CD4-positive, alpha-beta memory T cell (primary cell): ENCODE data around the gene USP28. TPM values are rescaled to one million over a fixed set of nuclear protein-coding genes. Genes with fewer than 3 reads are reported as not detected.
A peak's percentile ranks its signal among the peaks of the same experiment; 100 is the strongest.
"Not testable (repeated sequence)": the region's sequence is repeated elsewhere in the genome, so short reads cannot be mapped to it uniquely, and the experiment has no call there.

Experiments
- CTCF ChIA-PET: fragments of 350-600 bp; sonication (Branson Sonifier 250); formaldehyde crosslinking; loops from one replicate; lab custom pipeline; 2021; ENCODE audit warnings: inconsistent platforms; ENCODE audit not compliant: partially characterized antibody; lab: Charles Lee
- POLR2A ChIA-PET: fragments of 350-600 bp; sonication (Branson Sonifier 250); formaldehyde crosslinking; loops from one replicate; lab custom pipeline; 2021; ENCODE audit not compliant: partially characterized antibody; lab: Charles Lee
- DNase-seq, 5 donors: peaks; one replicate each; pipeline versions ENCODE4 v3.0.0 to v3.0.0-alpha.2; 2020 to 2022; ENCODE audit warnings: mixed read lengths in 1 of 5
- H3K27ac ChIP-seq: one replicate; pipeline ENCODE4 v1.7.0; 2013; ENCODE audit warnings: low read depth, low read length
- H3K27me3 ChIP-seq: 2 replicates; pipeline ENCODE4 v1.7.0; 2013; ENCODE audit warnings: mild to moderate bottlenecking, low read length, moderate library complexity; ENCODE audit not compliant: insufficient read depth
- H3K36me3 ChIP-seq: 2 replicates; pipeline ENCODE4 v1.7.0; 2013; ENCODE audit warnings: mild to moderate bottlenecking, low read length, moderate library complexity; ENCODE audit not compliant: insufficient read depth
- H3K4me1 ChIP-seq: 2 replicates; pipeline ENCODE4 v1.7.0; 2013; ENCODE audit warnings: mild to moderate bottlenecking, low read length, moderate library complexity; ENCODE audit not compliant: insufficient read depth
- H3K4me3 ChIP-seq, 2 donors: one replicate each; pipeline ENCODE4 v1.7.0; 2013; ENCODE audit warnings: low read length in 2 of 2, mild to moderate bottlenecking in 1 of 2
- H3K9me3 ChIP-seq, 2 donors: one replicate each; pipeline ENCODE4 v1.7.0; 2013; ENCODE audit warnings: low read length in 2 of 2, control low read depth in 1 of 2; ENCODE audit not compliant: control insufficient read depth in 1 of 2
- H3K27ac Mint-ChIP-seq, 7 donors: one replicate each; pipeline ENCODE4 v1.8.0; 2020 to 2021; ENCODE audit warnings: mixed read lengths in 7 of 7, mild to moderate bottlenecking in 6 of 7, inconsistent platforms in 3 of 7, moderate library complexity in 3 of 7
- H3K27me3 Mint-ChIP-seq, 2 donors: one replicate each; pipeline ENCODE4 v1.8.0; 2020 to 2021; ENCODE audit warnings: mixed read lengths in 2 of 2
- H3K36me3 Mint-ChIP-seq, 2 donors: one replicate each; pipeline ENCODE4 v1.8.0; 2020 to 2021; ENCODE audit warnings: mixed read lengths in 2 of 2, inconsistent platforms in 1 of 2, mild to moderate bottlenecking in 1 of 2
- H3K4me1 Mint-ChIP-seq, 4 donors: one replicate each; pipeline ENCODE4 v1.8.0; 2020 to 2021; ENCODE audit warnings: mixed read lengths in 4 of 4, mild to moderate bottlenecking in 1 of 4
- H3K4me3 Mint-ChIP-seq, 8 donors: one replicate each; pipeline ENCODE4 v1.8.0; 2020 to 2021; ENCODE audit warnings: mixed read lengths in 8 of 8, mild to moderate bottlenecking in 7 of 8, moderate library complexity in 6 of 8, inconsistent platforms in 3 of 8
- H3K9me3 Mint-ChIP-seq, 8 donors: one replicate each; pipeline ENCODE4 v1.8.0; 2020 to 2021; ENCODE audit warnings: mixed read lengths in 8 of 8, mild to moderate bottlenecking in 5 of 8, inconsistent platforms in 3 of 8, moderate library complexity in 1 of 8
- intact Hi-C: fragments of 100-400 bp; cut with micrococcal nuclease; formaldehyde crosslinking; loops from one replicate; pipeline ENCODE4 v1.15.1; 2023
- polyA plus RNA-seq, 2 donors: library from polyadenylated mRNA; unstranded; fragments of 300-500 nt; fragmentation: Illumina TruSeq; gene quantifications; one replicate each; pipeline ENCODE4 v1.2.3, GENCODE V29; 2021
- total RNA-seq, 2 experiments: library from RNA; stranded (reverse); gene quantifications; one replicate each; pipeline ENCODE4 v1.2.3, GENCODE V29; 2021

USP28 gene, protein sequence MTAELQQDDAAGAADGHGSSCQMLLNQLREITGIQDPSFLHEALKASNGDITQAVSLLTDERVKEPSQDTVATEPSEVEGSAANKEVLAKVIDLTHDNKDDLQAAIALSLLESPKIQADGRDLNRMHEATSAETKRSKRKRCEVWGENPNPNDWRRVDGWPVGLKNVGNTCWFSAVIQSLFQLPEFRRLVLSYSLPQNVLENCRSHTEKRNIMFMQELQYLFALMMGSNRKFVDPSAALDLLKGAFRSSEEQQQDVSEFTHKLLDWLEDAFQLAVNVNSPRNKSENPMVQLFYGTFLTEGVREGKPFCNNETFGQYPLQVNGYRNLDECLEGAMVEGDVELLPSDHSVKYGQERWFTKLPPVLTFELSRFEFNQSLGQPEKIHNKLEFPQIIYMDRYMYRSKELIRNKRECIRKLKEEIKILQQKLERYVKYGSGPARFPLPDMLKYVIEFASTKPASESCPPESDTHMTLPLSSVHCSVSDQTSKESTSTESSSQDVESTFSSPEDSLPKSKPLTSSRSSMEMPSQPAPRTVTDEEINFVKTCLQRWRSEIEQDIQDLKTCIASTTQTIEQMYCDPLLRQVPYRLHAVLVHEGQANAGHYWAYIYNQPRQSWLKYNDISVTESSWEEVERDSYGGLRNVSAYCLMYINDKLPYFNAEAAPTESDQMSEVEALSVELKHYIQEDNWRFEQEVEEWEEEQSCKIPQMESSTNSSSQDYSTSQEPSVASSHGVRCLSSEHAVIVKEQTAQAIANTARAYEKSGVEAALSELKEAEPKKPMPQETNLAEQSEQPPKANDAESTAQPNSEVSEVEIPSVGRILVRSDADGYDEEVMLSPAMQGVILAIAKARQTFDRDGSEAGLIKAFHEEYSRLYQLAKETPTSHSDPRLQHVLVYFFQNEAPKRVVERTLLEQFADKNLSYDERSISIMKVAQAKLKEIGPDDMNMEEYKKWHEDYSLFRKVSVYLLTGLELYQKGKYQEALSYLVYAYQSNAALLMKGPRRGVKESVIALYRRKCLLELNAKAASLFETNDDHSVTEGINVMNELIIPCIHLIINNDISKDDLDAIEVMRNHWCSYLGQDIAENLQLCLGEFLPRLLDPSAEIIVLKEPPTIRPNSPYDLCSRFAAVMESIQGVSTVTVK
- 10 to 100 TPM; 17.2 to 17.3 TPM for total RNA-seq
- 10 to 100 TPM; 19.3 to 22.4 TPM for polyA plus RNA-seq

DNA sequence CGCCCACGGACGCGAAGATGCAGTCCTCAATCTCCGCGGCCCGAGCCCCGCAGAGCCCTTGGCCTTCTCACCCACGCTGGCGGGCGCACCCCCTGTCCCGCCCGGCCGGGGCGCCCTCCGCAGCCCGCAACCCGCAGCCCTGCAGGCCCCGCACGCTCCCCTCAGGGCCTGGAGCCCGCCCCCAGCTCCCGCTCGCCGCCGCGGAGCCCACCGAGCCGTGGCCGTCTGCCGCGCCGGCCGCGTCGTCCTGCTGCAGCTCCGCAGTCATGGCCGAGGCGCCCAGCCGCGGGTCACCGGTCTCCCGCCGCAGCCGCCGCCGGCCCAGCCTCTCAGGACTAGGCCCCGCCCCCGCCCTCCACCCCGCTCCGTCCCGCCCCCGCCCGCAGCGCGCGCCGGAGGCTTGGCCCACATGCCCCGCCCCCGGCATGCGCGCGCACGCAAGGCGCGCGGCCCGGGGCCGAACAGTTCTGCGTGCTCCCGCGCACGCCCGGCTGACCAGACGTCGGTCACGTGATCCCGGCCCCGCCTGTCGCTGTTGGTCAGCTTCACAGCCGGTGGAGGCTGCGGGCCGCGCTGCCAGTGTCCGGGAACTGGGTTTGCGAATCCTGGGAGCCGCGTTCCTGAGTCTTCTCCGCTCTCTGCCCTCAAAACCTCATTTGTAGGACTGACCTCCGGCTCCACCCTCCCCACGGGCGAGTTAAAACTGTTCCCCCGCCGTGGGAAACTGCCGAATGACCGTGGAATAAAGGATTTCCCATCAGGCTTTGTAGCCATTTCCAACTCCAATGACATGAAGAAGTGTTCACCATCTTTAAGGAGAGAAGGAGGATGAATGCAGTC, at the start of gene USP28:
TSS of gene USP28 (minus strand) at position 339 of the 840 bp plus-strand sequence. CDS start at position 268, 71 bp downstream.
- Histone ChIP-seq H3K4me1 (peaks cover 24% of the 10 kb centered on the region), H3K27me3 (no peaks in the 10 kb centered on the region), H3K4me3 (peak within 1 kb of the TSS; percentile 48 to 78), H3K36me3 (no peaks in the 10 kb centered on the region), H3K9me3 (no peaks in the 10 kb centered on the region), H3K27ac (peak within 1 kb of the TSS; percentile 68)
- POLR2A ChIA-PET: interaction anchor here (1.3 kb wide), 1 partner anchor 16 kb away, joined by 3 read pairs; no protein-coding TSS in a partner anchor
- Mint-ChIP-seq H3K27me3 (no peaks in the 10 kb centered on the region), H3K4me1 (peaks cover 23 to 55% (median 40%) of the 10 kb centered on the region in 4 donors), H3K4me3 (peak within 1 kb of the TSS; percentile 98 to 100 (median 99)), H3K36me3 (peaks cover 6 to 7% of the 10 kb centered on the region in 2 donors), H3K9me3 (peaks cover 0 to 3% (median 0%) of the 10 kb centered on the region in 8 donors), H3K27ac (peak within 1 kb of the TSS; percentile 91 to 99 (median 98))
- CTCF ChIA-PET: interaction anchor here (1.7 kb wide), 1 partner anchor 24 kb away, joined by 4 read pairs; no protein-coding TSS in a partner anchor
- peak; percentile 71 to 84 (median 76) for DNase-seq
- intact Hi-C loops: loop anchor here (1.0 to 5.0 kb wide), 4 partner anchors 103 to 563 kb away; partner anchors contain the start of genes C11orf71, RBM7, REXO2 and TTC12

DNA sequence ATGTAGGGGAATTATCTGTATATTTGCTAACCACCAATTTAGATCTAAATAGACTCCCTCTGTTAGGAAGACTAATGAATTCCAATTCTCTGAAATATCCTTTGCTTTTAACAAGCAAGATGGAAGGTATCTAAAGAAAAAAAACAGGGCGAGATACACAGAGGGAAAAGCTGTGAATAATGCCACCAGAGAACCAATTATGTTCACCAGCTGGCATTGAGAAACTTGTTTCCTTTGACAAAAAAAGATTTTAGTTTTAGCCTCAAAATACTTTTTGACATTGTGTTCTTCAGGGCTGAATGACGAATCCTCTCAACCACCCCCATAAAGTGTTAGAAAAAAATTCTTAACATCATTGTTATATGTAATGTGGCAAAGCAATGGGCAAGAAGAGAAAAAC, 48.2 kb upstream of the USP28 start:
- ChIA-PET POLR2A (no interaction called here), CTCF (no interaction called here)

DNA sequence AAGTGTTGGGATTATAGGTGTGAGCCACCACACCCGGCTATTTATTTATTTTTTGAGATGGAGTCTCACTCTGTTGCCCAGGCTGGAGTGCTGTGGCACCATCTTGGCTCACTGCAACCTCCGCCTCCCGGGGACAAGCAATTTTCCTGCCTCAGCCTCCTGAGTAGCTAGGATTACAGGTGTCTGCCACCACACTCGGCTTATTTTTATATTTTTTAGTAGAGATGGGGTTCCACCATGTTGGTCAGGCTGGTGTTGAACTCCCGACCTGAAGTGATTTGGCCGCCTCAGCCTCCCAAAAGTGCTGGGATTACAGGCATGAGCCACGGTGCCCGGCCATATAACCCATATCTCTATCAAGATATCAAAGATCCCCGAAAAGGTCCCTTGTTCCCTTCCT, 36.1 kb upstream of the USP28 start:
- H3K4me1 Mint-ChIP-seq, H3K4me3 ChIP-seq, H3K27me3 ChIP-seq, DNase-seq, H3K36me3 ChIP-seq, H3K4me3 Mint-ChIP-seq, H3K27ac Mint-ChIP-seq, CTCF ChIA-PET, H3K9me3 ChIP-seq, intact Hi-C loops, POLR2A ChIA-PET, H3K4me1 ChIP-seq, H3K27ac ChIP-seq, H3K9me3 Mint-ChIP-seq, H3K27me3 Mint-ChIP-seq, H3K36me3 Mint-ChIP-seq: not testable (repeated sequence)

More for the DNA sequence above, 48.2 kb upstream of the USP28 start:
- Mint-ChIP-seq H3K4me1 (peaks cover 0 to 1% (median 0%) of the 10 kb centered on the region in 4 donors), H3K27ac (no peak overlapping the region), H3K4me3 (no peak overlapping the region), H3K36me3 (no peaks in the 10 kb centered on the region), H3K27me3 (peaks cover 3 to 10% of the 10 kb centered on the region in 2 donors), H3K9me3 (peaks cover 0 to 1% (median 0%) of the 10 kb centered on the region in 8 donors)
- no peak overlapping the region for H3K4me3 ChIP-seq
- no peaks in the 10 kb centered on the region for H3K36me3 ChIP-seq
- DNase-seq: no peak
- H3K9me3 ChIP-seq: no peaks in the 10 kb centered on the region
- H3K27me3 ChIP-seq: no peaks in the 10 kb centered on the region
- intact Hi-C loops: no loop called here
- no peaks in the 10 kb centered on the region for H3K4me1 ChIP-seq
- no peak overlapping the region for H3K27ac ChIP-seq

DNA sequence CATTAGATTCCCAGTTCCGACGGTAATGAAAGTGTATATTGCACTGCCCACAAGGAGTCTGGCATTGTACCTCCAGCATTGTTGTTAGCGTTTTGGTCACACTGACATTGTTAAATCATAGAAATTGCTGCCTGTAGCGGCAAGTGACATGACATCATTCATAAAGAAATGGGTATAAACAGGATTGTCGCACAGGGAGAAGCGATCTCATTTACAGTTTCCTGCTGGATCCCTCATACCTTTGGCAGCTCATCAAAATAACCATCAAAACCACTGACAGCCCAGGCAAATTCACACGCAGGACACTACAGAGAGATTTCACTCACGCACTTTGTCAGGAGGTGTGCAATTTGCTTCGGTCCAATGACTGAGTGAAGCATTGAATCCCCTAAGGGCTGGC, 32.7 kb upstream of the USP28 start:
- no peak overlapping the region for H3K4me3 Mint-ChIP-seq
- intact Hi-C loops: no loop called here
- Histone ChIP-seq H3K4me3 (no peak overlapping the region), H3K9me3 (no peaks in the 10 kb centered on the region), H3K36me3 (no peaks in the 10 kb centered on the region), H3K27me3 (no peaks in the 10 kb centered on the region), H3K4me1 (no peaks in the 10 kb centered on the region), H3K27ac (no peak overlapping the region)
- CTCF ChIA-PET: interaction anchor here (1.1 to 7.0 kb wide), 2 partner anchors 13 to 119 kb away, joined by 3 to 45 read pairs; no protein-coding TSS in a partner anchor
- H3K4me1 Mint-ChIP-seq: no peaks in the 10 kb centered on the region
- H3K9me3 Mint-ChIP-seq: no peaks in the 10 kb centered on the region
- H3K27ac Mint-ChIP-seq: no peak overlapping the region
- H3K27me3 Mint-ChIP-seq: peaks cover 0 to 4% of the 10 kb centered on the region in 2 donors
- POLR2A ChIA-PET: no interaction called here
- DNase-seq: no peak
- no peaks in the 10 kb centered on the region for H3K36me3 Mint-ChIP-seq

DNA sequence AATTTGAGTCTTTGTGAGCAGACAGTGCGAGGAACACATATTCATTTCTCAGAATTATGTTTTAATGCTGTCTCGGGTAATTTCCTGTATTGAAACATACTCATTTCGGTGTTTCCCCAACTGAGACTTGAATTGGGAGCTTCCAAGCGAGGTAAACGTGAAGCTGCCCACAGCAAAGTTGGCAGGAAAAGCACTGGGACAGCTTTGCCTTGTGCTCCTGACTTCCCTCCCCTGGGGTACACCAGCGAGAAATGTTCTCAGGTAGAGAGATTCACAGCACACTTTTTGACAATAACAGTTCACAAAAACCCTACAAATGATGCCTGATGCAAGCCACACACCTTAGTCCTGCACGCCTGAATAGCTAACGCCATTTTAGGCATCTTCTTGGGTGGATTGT, 32.3 kb upstream of the USP28 start:
- Mint-ChIP-seq H3K9me3 (no peaks in the 10 kb centered on the region), H3K4me1 (no peaks in the 10 kb centered on the region), H3K4me3 (no peak overlapping the region), H3K36me3 (no peaks in the 10 kb centered on the region), H3K27me3 (peaks cover 0 to 4% of the 10 kb centered on the region in 2 donors), H3K27ac (no peak overlapping the region)
- Histone ChIP-seq H3K27me3 (no peaks in the 10 kb centered on the region), H3K9me3 (no peaks in the 10 kb centered on the region), H3K4me1 (no peaks in the 10 kb centered on the region), H3K36me3 (no peaks in the 10 kb centered on the region), H3K27ac (no peak overlapping the region), H3K4me3 (no peak overlapping the region)
- POLR2A ChIA-PET: no interaction called here
- CTCF ChIA-PET: interaction anchor here (1.1 to 7.0 kb wide), 2 partner anchors 13 to 119 kb away, joined by 3 to 45 read pairs; no protein-coding TSS in a partner anchor
- no peak for DNase-seq
- intact Hi-C loops: no loop called here

DNA sequence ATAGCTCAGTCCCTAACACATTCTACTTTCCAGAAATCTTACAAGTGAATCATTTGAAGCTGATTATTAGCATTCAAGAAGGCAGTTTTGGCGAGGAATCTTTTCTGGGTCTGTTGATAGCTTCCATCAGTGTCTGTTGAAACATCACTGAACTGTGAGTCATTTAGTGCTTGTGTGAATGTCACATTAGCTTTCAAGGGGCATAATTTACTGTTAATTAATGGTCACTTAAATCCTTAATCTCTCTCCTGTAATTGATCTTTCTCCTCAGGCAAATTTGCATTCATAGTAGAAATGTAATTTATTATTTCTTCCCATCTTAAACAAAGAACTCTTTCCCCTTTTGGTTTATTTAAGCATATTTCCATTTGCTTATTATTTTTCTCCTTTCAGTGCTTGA, 31.8 kb upstream of the USP28 start:
- no peaks in the 10 kb centered on the region for H3K4me1 ChIP-seq
- CTCF ChIA-PET: interaction anchor here (1.1 to 7.0 kb wide), 3 partner anchors 12 to 274 kb away, joined by 3 to 45 read pairs (median 3); no protein-coding TSS in a partner anchor
- H3K4me1 Mint-ChIP-seq: no peaks in the 10 kb centered on the region

More for the DNA sequence above, 31.8 kb upstream of the USP28 start:
- Histone ChIP-seq H3K27ac (no peak overlapping the region), H3K27me3 (no peaks in the 10 kb centered on the region), H3K36me3 (no peaks in the 10 kb centered on the region), H3K9me3 (no peaks in the 10 kb centered on the region), H3K4me3 (no peak overlapping the region)
- Mint-ChIP-seq H3K36me3 (no peaks in the 10 kb centered on the region), H3K4me3 (no peak overlapping the region), H3K27ac (no peak overlapping the region), H3K9me3 (no peaks in the 10 kb centered on the region), H3K27me3 (peaks cover 0 to 5% of the 10 kb centered on the region in 2 donors)
- DNase-seq: no peak
- POLR2A ChIA-PET: no interaction called here
- intact Hi-C loops: no loop called here
